ENCODE data around the gene ZBTB7C. TPM values are rescaled to one million over a fixed set of nuclear protein-coding genes. Genes with fewer than 3 reads are reported as not detected.

ZBTB7C gene
- polyA plus RNA-seq, 1 donor: 1.7 TPM

DNA sequence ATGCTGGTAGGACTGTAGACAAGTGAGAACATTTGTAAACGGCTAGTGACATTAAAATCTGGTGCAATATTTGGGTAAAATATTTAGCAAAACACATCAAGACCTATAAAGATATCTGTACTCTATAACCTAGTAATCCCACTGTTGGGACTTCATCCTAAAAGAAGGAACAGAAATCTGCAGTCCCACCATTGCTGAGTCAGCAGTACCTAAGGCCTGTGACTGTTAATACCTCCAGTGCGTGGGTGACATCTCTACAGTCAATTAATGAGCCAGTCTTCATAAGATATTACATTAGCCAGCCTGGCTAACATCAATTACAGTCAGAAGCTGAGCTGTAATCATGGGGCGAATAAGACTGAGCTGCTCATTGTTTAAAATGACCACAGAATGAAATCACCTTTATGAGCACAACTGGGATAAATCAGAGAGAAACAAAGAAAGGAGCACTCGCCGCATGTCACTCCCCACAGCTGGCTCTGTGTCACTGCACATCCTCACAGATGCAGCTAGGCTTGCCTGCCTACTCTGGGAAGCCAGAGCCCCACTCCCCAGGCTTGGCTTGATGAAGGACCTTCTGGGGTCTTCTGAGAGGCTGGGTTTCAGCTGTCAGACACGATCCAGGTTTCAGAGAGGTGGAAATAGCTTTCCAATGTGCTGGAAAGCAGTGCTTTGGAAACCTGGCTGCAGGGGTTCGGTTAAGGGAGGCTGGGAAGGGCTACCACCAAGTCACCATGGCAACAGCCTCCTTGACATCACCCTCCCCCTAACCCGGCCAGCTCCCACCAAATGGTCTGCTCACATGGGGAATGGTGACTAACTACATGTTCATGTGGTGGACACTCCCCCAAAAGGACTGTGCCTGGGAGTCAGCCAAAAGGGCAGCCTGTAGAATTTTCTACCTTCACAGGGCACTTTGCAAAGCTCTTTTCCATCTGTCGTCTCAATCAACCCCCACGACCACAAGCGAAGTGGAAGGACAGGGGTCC is 145.0 kb downstream of the ZBTB7C start:
- Histone ChIP-seq H3K9me3 (ENCODE audit: control insufficient read depth, low read depth, low read length) (no peaks in the 10 kb centered on the region), H3K27ac (ENCODE audit: low read length) (no peak overlapping the region), H3K27me3 (ENCODE audit: control insufficient read depth, insufficient read depth, low read length) (no peaks in the 10 kb centered on the region), H3K4me3 (ENCODE audit: low read length) (no peak overlapping the region), H3K36me3 (ENCODE audit: control insufficient read depth, insufficient read depth, low read length) (no peaks in the 10 kb centered on the region), H3K4me1 (ENCODE audit: control insufficient read depth, insufficient read depth, low read length) (no peaks in the 10 kb centered on the region)
- WGBS (ENCODE audit: insufficient coverage, low lambda C conversion rate): no CpG with 5 or more reads among the region's 11 CpGs
- DNase-seq: no peak

DNA sequence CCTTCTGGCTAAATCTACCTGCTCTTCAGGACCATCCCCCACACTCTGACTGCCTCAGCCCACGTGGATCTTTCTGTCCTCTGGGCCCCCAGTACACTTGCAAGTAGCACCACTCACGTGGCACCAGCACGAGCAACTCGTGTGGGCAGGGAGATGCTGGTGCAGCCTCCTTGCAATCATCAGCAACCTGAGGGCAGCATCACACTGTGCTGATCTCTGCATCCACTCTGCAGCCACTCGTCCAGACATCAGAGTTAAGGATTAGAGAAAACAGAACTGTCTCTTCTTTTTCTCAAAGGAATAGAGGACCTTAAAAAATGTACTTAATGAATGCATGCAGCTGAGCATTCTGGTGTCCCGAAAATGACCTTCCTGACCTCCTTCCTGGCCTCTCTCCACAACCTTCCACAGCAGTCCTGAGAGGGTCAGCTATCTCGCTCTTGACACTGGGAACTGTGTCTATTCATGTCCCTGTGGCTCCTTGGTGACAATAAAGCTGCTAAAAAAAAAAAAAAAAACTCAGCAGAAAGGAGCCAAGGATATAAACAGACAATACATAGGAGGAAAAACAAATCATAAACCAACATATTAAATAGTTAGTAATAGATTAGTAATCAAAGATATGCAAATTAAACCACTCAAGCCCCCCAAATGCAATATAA is 145.9 kb downstream of the ZBTB7C start:
- H3K4me3 ChIP-seq (ENCODE audit: low read length): no peak overlapping the region
- H3K36me3 ChIP-seq (ENCODE audit: control insufficient read depth, insufficient read depth, low read length): no peaks in the 10 kb centered on the region
- no peaks in the 10 kb centered on the region for H3K9me3 ChIP-seq (ENCODE audit: control insufficient read depth, low read depth, low read length)
- no CpG with 5 or more reads among the region's 7 CpGs for WGBS (ENCODE audit: insufficient coverage, low lambda C conversion rate)
- no peak for DNase-seq
- no peaks in the 10 kb centered on the region for H3K4me1 ChIP-seq (ENCODE audit: control insufficient read depth, insufficient read depth, low read length)
- H3K27me3 ChIP-seq (ENCODE audit: control insufficient read depth, insufficient read depth, low read length): no peaks in the 10 kb centered on the region
- H3K27ac ChIP-seq (ENCODE audit: low read length): no peak overlapping the region

DNA sequence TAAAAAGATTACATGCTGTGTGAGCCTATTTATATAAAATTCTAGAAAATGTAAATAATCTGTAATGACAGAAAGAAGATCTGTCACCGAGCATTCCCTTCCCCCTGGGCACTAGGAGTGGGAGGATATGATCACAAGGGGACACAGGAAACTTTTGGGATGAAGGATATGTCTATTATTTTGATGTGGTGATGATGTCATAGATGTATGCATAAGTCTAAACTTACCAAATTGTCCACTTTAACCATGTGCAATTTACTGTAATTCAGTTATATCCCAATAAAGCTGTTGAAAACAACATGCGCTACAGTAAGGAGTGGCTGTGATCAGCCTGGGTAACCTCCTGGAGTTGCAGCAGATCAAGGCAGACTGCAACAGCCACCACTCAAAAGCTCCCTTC is 148.9 kb downstream of the ZBTB7C start:
- no peaks in the 10 kb centered on the region for H3K27me3 ChIP-seq (ENCODE audit: control insufficient read depth, insufficient read depth, low read length)
- WGBS (ENCODE audit: insufficient coverage, low lambda C conversion rate): 100% methylated on average over 1 of the region's 2 CpGs
- no peak for DNase-seq
- H3K4me3 ChIP-seq (ENCODE audit: low read length): no peak overlapping the region
- no peaks in the 10 kb centered on the region for H3K36me3 ChIP-seq (ENCODE audit: control insufficient read depth, insufficient read depth, low read length)
- no peaks in the 10 kb centered on the region for H3K9me3 ChIP-seq (ENCODE audit: control insufficient read depth, low read depth, low read length)
- H3K4me1 ChIP-seq (ENCODE audit: control insufficient read depth, insufficient read depth, low read length): no peaks in the 10 kb centered on the region
- no peak overlapping the region for H3K27ac ChIP-seq (ENCODE audit: low read length)

DNA sequence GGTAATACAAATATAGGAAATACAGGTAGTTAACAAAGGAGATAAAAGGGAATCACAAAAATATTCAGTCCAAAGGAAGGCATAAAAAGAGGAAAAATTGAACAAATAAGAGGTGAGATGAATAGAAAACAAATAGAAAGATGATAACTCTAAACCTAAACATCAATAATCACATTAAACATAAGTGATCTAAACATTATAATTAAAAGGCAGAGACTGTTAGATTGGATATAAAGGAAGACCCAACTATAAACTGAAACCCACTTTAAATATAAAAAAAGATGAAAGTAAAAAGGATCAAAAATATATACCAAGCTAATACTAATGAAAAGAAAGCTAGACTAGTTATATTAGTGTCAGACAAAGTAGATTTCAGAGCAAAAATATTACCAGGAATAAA is 152.3 kb downstream of the ZBTB7C start:
- Histone ChIP-seq H3K36me3 (ENCODE audit: control insufficient read depth, insufficient read depth, low read length) (no peaks in the 10 kb centered on the region), H3K4me1 (ENCODE audit: control insufficient read depth, insufficient read depth, low read length) (no peaks in the 10 kb centered on the region), H3K27me3 (ENCODE audit: control insufficient read depth, insufficient read depth, low read length) (no peaks in the 10 kb centered on the region), H3K9me3 (ENCODE audit: control insufficient read depth, low read depth, low read length) (no peaks in the 10 kb centered on the region), H3K4me3 (ENCODE audit: low read length) (no peak overlapping the region), H3K27ac (ENCODE audit: low read length) (no peak overlapping the region)
- DNase-seq: no peak

DNA sequence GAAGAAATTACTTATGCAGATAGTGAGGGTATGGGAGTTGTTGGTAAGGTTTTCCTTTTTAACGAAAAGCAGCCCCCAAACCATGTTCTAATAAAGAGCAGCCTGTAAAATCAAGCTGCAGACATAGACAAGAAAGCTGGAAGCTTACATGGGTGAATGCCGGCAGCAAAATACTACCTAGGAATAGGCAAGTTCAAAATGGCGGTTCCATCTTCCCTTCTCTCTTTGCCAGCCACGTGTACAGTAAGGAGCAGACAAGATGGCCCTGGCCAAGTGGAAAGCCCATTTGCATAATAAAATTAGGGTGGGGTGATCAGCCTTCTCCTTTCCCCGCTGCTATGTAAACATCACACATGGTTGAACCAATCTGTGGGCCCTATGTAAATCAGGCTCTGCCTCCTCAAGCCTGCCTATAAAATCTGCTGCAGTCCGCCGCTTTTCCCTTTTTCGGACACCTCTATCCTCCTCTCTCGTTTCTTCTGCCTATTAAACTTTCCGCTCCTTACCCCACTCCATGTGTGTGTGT is 155.0 kb downstream of the ZBTB7C start:
- WGBS (ENCODE audit: insufficient coverage, low lambda C conversion rate): 83% methylated on average over 5 of the region's 10 CpGs
- no peaks in the 10 kb centered on the region for H3K4me1 ChIP-seq (ENCODE audit: control insufficient read depth, insufficient read depth, low read length)
- no peak for DNase-seq
- H3K4me3 ChIP-seq (ENCODE audit: low read length): no peak overlapping the region
- H3K27ac ChIP-seq (ENCODE audit: low read length): no peak overlapping the region
- no peaks in the 10 kb centered on the region for H3K36me3 ChIP-seq (ENCODE audit: control insufficient read depth, insufficient read depth, low read length)
- H3K9me3 ChIP-seq (ENCODE audit: control insufficient read depth, low read depth, low read length): no peaks in the 10 kb centered on the region
- H3K27me3 ChIP-seq (ENCODE audit: control insufficient read depth, insufficient read depth, low read length): no peaks in the 10 kb centered on the region

DNA sequence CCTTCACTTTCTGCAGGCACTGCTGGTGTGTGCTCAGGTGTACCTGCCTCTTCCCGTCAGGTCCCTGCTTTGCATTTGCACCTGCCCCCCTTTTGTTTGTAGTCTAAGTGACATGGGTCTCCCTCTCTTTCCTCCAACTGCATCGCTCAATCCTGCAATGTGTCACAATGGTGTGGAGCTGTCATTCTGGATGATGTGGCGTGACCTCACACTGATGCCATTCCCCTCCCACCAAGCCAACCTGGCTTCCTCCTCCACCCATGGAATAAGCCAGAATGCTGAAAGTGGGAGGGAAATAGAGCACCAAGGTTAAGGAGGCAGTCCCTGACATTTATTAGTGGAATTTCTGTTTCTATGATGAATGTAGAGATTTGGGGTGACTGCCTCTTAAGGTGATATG is 156.7 kb downstream of the ZBTB7C start:
- no peak overlapping the region for H3K4me3 ChIP-seq (ENCODE audit: low read length)
- no peaks in the 10 kb centered on the region for H3K4me1 ChIP-seq (ENCODE audit: control insufficient read depth, insufficient read depth, low read length)
- no peaks in the 10 kb centered on the region for H3K27me3 ChIP-seq (ENCODE audit: control insufficient read depth, insufficient read depth, low read length)
- H3K27ac ChIP-seq (ENCODE audit: low read length): no peak overlapping the region
- H3K36me3 ChIP-seq (ENCODE audit: control insufficient read depth, insufficient read depth, low read length): no peaks in the 10 kb centered on the region
- no peaks in the 10 kb centered on the region for H3K9me3 ChIP-seq (ENCODE audit: control insufficient read depth, low read depth, low read length)
- DNase-seq: no peak
- WGBS (ENCODE audit: insufficient coverage, low lambda C conversion rate): no CpG with 5 or more reads among the region's 3 CpGs

DNA sequence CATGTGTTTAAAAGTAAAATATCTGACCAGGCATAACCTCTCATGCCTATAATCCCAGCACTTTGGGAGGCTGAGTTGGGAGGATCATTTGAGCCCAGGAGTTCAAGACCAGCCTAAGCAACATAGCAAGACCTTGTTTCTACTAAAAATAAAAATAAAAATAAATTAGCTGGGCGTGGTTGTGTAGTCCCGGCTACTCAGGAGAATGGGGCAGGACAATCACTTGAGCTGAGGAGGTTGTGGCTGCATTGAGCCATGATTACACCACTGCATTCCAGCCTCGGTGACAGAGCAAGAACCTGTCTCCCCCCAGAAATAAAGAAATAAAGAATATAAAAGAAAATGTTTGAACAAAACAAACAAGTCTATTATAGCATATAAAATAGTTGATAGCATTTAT is 158.3 kb downstream of the ZBTB7C start:
- no peaks in the 10 kb centered on the region for H3K36me3 ChIP-seq (ENCODE audit: control insufficient read depth, insufficient read depth, low read length)
- WGBS (ENCODE audit: insufficient coverage, low lambda C conversion rate): no CpG with 5 or more reads among the region's 3 CpGs
- no peaks in the 10 kb centered on the region for H3K9me3 ChIP-seq (ENCODE audit: control insufficient read depth, low read depth, low read length)
- H3K4me3 ChIP-seq (ENCODE audit: low read length): no peak overlapping the region
- H3K4me1 ChIP-seq (ENCODE audit: control insufficient read depth, insufficient read depth, low read length): no peaks in the 10 kb centered on the region
- H3K27me3 ChIP-seq (ENCODE audit: control insufficient read depth, insufficient read depth, low read length): no peaks in the 10 kb centered on the region
- H3K27ac ChIP-seq (ENCODE audit: low read length): no peak overlapping the region
- no peak for DNase-seq

DNA sequence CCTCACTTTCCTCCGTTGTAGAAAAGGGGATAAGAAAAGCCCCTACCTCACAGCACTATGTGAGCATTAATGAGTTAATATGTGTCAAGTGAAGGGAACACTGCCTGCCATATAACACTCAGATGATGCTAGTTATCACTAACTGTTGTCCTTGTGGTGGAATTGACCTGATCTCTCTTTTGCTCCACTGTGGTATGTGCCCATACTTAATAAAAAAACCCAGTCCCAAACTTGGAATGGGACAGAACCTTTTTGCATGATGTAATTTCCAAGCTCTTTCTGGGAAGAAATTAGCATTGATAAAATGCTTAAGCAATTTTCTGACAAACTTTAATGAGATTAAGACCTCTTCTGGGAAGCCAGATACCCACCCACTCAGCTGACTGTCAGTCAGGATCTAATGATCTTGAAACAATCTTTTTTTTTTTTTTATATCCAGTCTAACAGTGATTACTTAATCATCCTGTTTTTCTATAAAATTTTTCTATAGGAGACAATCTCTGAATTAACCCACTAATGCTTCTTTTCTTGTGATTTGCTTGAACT is 158.7 kb downstream of the ZBTB7C start:
- Histone ChIP-seq H3K9me3 (ENCODE audit: control insufficient read depth, low read depth, low read length) (no peaks in the 10 kb centered on the region), H3K27ac (ENCODE audit: low read length) (no peak overlapping the region), H3K36me3 (ENCODE audit: control insufficient read depth, insufficient read depth, low read length) (no peaks in the 10 kb centered on the region), H3K4me1 (ENCODE audit: control insufficient read depth, insufficient read depth, low read length) (no peaks in the 10 kb centered on the region), H3K27me3 (ENCODE audit: control insufficient read depth, insufficient read depth, low read length) (no peaks in the 10 kb centered on the region), H3K4me3 (ENCODE audit: low read length) (no peak overlapping the region)
- DNase-seq: no peak
- no CpG with 5 or more reads among the region's 1 CpG for WGBS (ENCODE audit: insufficient coverage, low lambda C conversion rate)

DNA sequence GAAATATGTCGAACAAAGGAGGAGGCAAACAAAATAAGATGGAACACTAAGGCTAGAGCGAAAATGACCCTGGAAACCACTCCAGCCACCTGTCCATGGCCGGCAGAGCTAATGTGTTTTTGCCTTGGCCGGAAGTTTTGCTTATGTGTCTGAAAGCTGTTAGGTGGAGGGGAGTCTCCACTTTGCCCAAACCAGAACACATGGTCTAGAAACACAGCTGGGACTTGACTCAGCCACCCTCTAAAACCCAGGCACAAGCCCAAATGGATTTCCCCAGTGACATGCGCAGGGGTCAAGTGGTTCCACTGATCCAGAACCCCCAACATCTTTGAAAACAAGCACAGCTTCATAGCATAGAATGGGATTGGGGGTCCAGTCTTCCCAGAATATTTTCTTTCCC is 159.3 kb downstream of the ZBTB7C start:
- Histone ChIP-seq H3K36me3 (ENCODE audit: control insufficient read depth, insufficient read depth, low read length) (no peaks in the 10 kb centered on the region), H3K27ac (ENCODE audit: low read length) (no peak overlapping the region), H3K4me3 (ENCODE audit: low read length) (no peak overlapping the region), H3K9me3 (ENCODE audit: control insufficient read depth, low read depth, low read length) (no peaks in the 10 kb centered on the region), H3K27me3 (ENCODE audit: control insufficient read depth, insufficient read depth, low read length) (no peaks in the 10 kb centered on the region), H3K4me1 (ENCODE audit: control insufficient read depth, insufficient read depth, low read length) (no peaks in the 10 kb centered on the region)
- WGBS (ENCODE audit: insufficient coverage, low lambda C conversion rate): no CpG with 5 or more reads among the region's 5 CpGs
- DNase-seq: no peak

DNA sequence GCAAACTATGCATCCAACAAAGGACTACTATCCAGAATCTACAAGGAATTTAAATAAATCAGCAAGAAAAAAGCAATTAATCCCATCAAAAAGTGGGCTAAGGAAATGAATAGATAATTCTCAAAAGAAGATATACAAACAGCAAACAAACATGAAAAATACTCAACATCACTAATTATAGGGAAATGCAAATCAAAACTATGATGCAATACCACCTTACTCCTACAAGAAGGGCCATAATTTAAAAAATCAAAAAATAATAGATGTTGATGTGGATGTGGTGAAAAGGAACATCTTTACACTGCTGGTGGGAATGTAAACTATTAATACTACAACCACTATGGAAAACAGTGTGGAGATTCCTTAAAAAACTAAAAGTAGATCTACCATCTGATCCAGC is 164.7 kb downstream of the ZBTB7C start:
- no peak for DNase-seq
- Histone ChIP-seq H3K36me3 (ENCODE audit: control insufficient read depth, insufficient read depth, low read length) (no peaks in the 10 kb centered on the region), H3K9me3 (ENCODE audit: control insufficient read depth, low read depth, low read length) (no peaks in the 10 kb centered on the region), H3K4me3 (ENCODE audit: low read length) (no peak overlapping the region), H3K4me1 (ENCODE audit: control insufficient read depth, insufficient read depth, low read length) (no peaks in the 10 kb centered on the region), H3K27ac (ENCODE audit: low read length) (no peak overlapping the region), H3K27me3 (ENCODE audit: control insufficient read depth, insufficient read depth, low read length) (no peaks in the 10 kb centered on the region)

All from large intestine (tissue), 3 donors.